ENCODE results near the gene CCDC40.

CCDC40 gene

DNA sequence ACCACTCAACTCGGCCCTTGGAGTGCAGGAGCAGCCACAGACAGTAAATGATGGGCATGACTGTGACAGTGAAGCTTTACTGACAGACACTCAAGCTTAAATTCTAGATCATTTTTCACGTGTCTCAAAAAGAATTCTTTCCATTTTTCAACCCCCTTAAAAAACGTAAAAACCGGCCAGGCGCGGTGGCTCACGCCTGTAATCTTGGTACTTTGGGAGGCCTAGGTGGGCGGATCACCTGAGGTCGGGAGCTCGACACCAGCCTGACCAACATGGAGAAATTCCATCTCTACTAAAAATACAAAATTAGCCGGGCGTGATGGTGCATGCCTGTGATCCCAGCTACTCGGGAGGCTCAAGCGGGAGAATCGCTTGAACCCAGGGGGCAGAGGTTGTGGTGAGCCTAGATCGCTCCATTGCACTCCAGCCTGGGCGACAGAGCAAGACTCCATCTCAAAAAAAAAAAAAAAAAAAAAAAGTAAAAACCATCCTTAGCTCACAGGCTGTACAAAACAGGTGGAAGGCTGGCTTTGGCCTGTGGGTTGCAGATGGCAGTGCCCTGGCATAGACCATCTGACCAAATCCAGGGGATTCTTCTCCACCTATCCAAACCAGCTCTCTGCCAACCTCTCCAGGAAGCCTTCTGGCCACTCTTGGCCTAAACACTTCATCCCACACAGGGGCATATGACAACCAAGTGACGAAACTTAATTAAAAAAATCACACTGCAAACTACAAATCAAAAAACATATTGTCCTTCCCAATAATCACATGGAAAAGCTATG, 19.0 kb upstream of the CCDC40 start:
- no peak for DNase-seq (ENCODE audit: low read depth in 2 of 2, low spot score in 1 of 2)

DNA sequence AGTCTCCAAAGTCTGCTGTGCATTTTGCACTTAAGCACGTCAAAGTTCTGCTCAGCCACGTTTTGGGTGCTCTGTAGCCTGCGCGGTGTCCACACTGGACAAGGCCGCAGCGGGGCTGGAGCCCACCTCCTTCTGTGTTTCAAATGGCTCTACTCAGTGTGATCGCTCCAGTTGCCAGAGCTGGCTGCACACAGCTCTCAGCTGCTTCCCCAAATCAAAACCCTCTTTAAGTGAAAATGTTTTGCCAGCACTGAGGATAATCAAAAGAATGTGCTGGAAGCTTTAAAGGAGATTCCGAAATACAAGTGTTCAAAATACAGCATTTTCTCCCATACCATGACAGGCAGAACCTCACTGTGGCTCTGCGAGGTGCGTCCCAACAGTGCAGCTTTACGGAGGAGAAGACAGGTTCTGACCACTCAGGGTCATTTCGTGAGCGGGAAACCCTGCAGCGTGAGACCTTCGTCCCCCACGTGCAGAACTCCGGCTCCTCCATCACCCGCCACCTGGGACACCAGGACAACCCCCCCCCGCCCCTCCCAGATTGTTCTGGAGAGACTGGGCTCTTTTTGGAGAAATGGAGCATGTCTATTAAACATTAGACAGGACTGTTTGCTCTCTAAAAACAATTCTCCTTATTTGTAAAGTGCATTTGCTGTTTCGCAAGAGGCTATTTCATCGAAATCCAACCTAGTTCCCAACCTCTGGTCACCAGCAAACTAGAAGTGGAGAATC, 17.4 kb upstream of the CCDC40 start:
- no peak for DNase-seq (ENCODE audit: low read depth in 2 of 2, low spot score in 1 of 2)

DNA sequence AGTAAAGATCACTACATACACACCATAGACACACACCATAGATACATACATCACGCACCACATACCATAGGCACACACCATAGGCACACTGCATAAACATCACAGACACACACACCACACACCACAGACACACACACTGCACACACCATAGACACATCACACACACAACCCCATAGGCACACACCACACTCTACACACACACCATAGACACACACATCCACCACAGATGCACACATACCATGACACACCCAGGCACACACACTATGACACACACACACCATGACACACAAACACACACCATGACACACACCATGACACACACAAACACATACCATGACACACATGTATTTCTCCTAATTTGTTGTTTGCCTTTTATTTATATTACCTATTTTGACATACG, 14.8 kb upstream of the CCDC40 start:
- no peak for DNase-seq (ENCODE audit: low read depth in 2 of 2, low spot score in 1 of 2)

DNA sequence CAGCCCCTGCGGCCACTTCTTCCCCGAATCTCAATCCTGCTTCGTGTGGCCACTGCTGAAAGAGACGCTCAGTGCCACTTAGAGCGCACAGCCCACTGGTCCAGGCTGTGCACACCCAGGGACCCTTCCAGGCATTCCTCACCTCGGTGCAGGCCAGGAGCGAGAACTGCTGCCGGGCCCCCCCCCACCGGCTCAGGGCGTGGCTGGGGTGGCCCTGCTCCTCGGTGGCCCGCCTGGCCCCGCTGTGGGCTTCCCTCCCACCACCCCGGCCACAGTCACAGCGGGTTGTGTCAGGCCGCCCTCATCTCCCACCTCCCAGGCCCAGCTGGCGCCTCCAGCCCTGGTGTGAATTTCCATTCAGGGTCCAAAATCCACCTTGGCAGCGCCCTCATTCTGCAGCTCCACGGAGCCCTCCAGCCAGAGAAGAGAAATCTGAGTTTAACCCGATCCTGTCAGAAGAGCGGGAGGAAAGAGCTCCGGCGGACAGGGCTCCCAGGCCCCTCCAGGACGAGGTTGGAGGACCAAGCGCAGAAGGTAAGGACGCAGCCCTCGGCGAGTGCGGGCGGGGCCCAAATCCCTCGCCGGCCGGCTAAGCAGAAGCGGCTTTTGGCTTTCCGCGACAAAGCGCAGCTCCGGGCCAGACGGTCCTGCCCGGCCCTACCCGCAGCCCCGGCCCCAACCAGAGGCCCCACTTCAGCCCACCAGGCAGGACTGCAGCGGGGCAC, 12.8 kb upstream of the CCDC40 start:
- DNase-seq (ENCODE audit: low read depth in 2 of 2, low spot score in 1 of 2) = no peak

DNA sequence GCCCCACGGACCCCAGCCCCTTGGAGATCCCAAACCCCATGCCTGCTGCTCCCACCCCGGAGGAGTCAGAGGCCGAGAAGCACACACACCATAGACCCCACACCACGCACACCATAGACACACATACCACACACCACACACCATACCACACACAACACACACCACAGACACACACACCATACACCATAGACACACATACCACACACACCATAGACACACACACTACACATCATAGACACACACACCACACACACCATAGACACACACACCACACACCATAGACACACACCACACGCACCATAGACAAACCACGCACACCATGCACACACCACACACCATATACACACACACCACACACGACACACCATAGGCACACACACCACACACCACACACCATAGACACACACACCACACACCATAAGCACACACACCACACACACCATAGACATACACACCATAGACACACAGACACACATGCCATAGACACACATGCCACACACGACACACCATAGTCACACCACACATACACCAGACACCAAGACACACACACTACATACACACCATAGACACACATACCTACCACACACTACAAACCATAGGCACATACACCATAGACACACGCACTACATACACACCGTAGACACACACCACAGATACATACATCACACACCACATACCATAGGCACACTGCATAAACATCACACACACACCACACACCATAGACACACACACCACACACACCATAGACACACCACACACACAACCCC, 12.1 kb upstream of the CCDC40 start:
- DNase-seq (ENCODE audit: low read depth in 2 of 2, low spot score in 1 of 2) = no peak

DNA sequence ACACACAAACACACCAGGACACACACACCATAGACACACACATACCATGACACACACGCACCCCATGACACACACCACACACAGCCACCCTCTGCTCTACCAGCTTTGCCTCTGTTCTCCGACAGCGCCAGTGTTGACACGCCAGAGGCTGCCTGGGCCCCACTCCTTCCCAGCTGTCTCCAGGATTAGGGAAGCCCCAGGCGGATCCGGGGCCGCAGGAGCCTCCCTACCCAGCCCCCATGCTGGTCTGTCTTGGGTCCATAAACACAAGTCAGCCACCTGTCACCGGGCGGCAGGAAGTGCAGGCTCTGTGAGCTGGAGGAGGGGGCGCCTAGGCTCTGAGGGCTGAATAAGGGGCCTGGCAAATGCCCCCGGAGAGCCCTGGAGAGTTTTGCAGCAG, 11.3 kb upstream of the CCDC40 start:
- DNase-seq (ENCODE audit: low read depth in 2 of 2, low spot score in 1 of 2) = no peak

DNA sequence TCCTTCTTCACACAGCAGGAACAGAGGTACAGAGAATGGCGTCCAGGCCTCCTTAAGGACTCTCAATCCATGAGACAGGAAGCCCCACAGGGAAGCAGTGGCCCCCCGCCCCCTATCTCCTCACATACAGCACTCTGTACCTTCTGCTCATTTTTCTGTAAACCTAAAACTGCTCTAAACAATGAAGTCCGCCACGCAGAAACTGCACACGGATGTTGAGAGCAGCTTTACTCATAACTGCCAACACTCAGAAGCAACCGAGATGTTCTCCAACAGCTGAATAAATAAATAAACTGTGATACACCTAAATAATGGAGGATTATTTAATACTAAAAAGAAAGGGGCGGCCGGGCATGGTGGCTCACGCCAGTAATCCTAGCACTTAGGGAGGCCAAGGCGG, 10.6 kb upstream of the CCDC40 start:
- no peak for DNase-seq (ENCODE audit: low read depth in 2 of 2, low spot score in 1 of 2)

DNA sequence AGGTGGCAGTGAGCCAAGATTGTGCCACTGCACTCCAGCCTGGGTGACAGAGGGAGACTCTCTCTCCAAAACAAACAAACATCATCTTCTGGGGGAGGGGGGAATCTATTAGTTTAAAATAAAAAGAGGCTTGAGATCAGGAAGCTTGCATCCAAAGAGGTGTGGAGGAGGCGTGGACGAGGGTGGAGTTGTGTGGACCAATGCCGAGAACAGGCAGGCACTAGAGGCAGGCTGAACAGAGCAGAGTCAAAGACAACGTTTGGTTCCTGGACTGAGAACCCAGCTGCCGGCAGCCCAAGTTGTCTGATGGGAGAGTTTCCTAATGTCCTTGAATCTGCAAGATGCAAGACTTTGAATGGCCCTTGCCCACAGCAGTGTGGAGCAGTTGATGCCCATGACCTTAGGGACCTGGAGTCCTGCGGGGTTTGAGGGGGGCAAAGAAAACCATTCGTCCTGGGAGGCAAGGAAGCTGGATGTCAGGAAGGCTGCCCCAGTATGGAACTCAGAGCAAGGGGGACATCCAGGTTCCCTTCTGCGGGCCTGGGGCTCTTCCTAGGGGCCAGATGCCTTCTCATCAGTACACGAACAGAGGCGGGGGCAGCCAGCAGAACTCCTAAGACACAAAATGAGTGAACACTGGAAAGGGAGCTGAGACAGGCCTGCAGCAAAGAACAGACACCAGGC, 9.9 kb upstream of the CCDC40 start:
- no peak for DNase-seq (ENCODE audit: low read depth in 2 of 2, low spot score in 1 of 2)

DNA sequence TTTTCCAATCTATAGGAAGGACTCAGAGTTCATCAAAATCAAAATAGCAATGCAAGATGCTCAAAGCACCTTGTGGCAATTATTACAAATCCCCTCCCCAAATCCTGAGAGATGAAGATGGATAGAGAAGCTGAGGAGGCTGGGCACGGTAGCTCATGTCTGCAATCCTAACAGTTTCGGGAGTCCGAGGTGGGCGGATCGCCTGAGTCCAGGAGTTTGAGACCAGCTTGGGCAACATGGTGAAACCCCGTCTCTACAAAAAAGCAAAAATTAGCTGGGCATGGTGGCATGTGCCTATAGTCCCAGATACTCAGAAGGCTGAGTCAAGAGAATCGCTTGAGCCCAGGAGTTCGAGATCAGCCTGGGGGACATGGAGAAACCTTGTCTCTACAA, 9.4 kb upstream of the CCDC40 start:
- no peak for DNase-seq (ENCODE audit: low read depth in 2 of 2, low spot score in 1 of 2)

DNA sequence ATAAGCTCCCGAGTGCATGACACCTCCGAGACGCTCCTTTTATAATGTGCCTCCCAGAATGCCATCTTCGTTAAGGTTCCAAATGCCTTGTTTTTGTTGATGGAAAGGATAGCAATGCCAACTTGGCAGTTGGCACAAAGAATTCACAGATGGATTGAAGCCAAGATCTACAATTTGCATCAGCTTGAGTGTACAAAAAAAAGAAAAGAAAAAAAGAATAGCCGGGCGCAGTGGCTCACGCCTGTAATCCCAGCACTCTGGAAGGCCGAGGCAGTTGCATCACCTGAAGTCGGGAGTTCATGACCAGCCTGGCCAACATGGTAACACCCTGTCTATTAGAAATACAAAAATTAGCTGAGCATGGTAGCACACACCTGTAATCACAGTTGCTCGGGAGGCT, 8.4 kb upstream of the CCDC40 start:
- no peak for DNase-seq (ENCODE audit: low read depth in 2 of 2, low spot score in 1 of 2)

DNA sequence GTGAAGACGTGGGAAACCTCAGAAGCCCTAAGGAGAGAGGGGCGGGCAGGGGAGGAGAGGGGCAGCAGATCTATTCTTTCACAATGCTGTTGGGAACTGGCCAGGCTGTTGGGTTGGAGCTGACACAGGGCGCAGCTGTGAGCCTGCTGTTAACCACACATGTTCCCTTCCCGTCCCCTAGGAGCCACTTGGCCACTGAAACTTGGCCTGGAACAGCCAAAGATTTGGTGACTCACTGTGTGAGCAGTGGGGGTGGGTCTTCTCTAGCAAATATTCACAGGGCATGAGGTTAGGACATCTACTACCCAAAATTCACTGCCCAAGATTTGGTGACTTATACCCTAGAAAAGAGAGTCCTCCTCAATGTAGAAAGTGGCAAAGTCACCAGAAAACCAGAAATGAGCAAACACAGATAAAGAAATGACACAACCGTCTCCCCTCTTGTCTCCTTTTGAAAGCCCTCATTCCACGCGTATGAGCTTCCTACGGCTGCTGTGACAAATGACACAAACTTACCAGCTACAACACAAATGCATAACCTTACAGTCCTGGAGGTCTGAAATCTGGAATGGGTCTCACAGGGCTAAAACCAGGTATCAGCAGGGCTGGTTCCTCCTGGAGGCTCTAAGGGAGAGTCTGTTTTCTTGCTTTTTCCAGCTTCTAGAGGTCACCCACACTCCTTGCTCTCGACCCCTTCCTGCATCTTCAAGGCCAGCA, 7.0 kb upstream of the CCDC40 start:
- no peak for DNase-seq (ENCODE audit: low read depth in 2 of 2, low spot score in 1 of 2)

DNA sequence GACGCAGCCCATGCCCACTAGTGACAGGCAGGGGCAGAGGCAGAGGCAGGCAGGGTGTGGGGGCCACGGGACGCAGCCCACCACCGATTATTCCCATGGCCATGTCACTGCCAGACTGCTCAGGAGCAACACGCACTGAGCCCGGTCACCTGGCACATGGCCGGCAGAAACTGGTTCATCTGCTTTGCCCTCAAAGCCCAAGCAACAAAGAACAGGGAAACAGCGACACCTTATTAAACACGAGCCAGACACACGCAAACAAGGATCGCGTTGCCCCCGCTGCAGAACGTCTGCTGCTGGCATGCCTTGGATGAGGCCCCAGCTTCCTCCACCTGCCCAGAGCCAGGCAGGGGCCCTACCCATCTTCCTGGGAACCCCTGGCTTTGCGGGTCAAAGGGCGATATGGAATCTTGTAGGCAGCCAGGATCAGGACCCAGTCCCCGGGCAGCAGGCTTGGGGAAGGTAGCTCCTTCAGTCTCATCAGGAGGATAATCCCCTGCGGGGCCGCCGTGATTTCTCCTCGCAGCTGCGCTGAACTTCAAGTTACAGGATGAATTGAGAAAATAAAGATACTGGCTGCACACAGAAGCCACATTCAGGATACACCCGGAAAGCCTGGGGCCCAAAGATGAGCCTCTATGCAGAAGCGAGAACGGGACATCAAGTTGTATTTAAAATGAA, 5.6 kb upstream of the CCDC40 start:
- DNase-seq (ENCODE audit: low read depth in 2 of 2, low spot score in 1 of 2) = no peak

DNA sequence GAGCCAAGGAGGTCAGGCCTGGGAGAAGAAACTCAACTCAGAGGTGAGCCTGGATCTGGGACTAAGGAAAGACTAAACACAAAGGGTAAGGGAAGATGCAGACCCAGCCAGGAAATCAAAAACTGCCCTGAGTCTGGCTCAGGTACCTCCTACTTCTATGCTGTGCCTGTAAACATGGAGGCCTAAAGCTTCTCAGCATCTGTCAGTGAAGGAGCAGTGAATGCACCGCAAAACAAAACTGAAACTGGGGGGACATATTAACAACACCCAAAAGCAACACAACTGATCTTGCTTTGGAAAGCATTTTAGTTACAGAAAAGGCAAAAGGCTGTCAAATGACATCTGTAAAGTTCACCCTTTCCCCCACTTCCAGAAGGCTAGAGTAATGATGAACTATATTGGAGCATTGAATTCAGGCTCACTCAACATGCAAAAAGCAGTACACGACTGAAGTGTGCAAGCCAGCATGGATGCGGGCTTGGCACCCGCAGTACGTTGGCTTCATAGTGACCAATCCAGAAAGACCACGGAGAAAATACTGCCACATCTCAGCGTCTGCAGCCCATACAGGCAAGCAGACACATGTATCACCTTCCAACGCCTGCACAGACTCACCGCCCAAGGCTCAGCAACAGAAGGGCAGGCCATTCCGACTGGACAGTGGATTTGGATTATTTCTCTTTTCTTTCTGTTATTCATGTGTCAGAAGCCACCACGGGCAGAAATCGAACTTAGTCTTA, 4.6 kb upstream of the CCDC40 start:
- DNase-seq (ENCODE audit: low read depth in 2 of 2, low spot score in 1 of 2) = no peak

DNA sequence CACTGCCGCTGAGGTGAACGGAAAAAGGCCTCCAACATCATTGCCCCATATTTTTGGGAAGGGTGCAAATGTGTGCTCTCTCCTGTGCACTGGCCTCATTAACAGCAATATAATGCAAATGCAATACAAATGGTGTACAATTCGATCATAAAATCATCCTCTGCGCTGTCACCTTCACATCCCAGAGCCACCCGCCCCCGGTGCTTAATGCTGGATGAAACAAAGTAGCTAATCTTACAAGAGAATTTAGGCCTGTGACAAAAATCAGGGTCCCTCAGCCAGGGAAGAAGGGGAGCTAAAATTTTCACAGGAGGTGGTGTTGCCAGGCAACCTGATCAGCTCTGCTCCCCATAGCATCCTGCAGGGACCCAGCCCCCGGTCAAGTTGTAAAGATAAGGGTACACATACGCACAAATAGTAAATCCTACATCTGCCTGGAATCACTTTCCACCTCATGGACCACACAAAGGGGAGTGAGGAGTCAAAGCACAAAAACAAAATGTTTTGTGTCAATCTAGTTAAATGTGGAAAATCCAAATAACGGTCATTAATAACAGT, 3.7 kb upstream of the CCDC40 start:
- DNase-seq (ENCODE audit: low read depth in 2 of 2, low spot score in 1 of 2) = no peak

DNA sequence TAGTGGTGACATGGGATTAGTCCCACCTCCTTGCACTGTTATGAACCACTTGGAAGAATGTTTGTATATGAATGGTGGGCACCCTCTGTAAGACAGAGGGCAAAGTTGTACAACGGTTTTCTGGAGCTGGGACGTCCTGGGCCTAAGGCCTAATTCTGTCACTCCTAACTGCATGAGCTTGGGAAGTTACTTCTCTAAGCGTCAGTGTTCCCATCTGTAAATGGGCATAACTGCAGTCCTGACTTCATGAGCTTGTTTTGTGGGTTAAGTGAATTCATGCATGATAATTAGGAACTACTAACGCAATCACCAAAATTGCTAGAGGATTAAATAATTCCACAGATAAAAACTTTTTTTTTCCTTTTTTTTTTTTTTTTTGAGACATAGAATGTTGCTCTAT, 2.6 kb upstream of the CCDC40 start:
- DNase-seq (ENCODE audit: low read depth in 2 of 2, low spot score in 1 of 2) = no peak

DNA sequence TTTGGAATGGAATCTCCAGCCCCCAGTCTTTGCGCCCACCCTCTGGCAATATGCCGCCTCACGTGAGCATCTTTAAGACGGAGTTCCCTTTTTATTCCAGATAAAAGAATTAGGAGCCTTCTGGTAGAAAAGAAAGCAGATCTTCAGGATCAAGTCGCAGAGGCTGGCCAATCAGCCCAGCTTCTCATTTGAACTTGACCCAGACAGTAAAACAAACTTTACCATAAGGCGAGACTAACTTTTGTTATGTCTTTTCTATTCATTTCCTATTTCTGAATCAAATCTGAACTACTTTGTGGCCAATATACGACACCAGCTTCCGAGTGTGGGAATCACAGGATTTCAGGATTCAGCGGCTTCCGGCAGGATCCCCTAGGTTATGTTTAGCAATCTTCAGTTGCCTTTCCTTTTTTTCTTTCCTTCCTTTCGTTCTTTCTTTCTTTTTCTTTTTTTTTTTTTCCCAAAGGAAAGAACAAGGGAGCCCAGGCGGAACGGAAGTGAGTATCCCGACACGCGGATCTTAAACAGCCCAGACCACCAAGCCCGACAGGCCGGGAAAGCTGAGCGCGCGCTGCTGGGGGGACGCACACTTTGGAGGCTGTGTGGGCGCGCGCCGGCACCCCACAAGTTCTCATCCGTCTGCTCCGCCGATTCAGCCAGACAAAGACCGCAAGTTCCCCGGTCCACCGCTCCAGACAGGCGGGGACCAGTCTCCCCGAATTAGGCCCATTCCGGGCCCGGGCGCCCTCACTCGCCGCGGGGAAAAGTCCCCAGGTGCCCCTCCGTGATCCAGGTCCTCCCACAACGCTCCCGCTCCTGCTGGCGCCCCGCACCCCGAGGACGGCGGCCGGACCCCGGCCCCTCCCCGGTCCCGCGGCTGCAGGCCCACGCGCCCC, 1.4 kb upstream of the CCDC40 start:
- no peak for DNase-seq (ENCODE audit: low read depth in 2 of 2, low spot score in 1 of 2)

DNA sequence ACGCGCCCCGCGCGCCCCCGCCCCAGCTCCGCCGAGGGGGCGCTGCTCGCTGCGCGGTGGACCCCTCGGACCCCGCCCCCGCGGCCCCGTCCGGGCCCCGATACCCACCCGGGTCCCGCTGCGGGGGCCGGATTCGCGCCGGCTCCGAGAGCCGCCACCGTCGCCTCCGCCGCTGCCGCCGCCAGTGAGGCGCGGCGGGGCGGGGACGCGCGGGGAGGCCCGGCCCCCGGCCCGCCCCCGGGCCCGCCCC, 830 bp upstream of the CCDC40 start, which contains the start of gene TBC1D16:
TBC1D16 (minus strand) TSS at position 186 of the 250 bp plus-strand sequence. CDS start 22,325 bp downstream, outside the sequence.
- DNase-seq (ENCODE audit: low read depth in 2 of 2, low spot score in 1 of 2) = no peak

Data from stimulated activated CD8-positive, alpha-beta memory T cell treated with anti-CD3 and anti-CD28 coated beads, Interleukin-4, amount 100 ng/mL, for 4 hours (primary cell).